HG03103 (cell line): Measurements from ENCODE around the gene KCNIP4.

ENCODE experiments used
- ATAC-seq: cut with Tn5 transposase; IDR thresholded peaks from one replicate; pipeline ENCODE4 v1.9.1; 2021; ENCODE audit warnings: low read depth; ENCODE audit not compliant: unreplicated experiment

Gene KCNIP4

DNA sequence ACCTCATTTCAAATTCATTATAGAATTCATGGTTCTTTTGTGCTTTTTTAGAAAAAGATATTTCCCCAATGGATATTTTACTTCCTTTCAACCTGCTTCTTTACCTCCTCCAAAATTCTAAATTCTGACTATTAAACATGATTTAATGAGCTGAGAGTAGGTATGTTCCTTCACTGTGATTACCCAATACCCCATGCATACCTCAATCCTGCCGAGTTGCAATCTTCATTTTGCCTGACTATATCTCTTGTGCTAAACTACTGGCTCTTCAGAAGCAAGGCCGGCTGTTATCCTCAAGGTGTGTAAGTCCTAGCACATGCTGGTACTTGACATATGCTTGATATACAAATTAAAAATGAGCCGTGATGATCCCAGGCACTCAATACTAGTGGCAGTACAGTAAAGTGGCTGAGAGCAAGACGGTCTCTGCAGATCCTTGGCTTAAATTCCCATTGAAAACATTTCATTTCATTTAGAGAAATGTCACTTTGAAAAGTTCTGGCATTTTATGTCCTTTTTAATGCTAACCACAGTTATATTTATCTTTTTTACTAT, 320.4 kb downstream of the KCNIP4 start:
- ATAC-seq = no peak

GRCh38 chr4:21625447-21625846, 323.1 kb downstream of the KCNIP4 start:
- ATAC-seq = no peak

GRCh38 chr4:21605006-21605405, 343.6 kb downstream of the KCNIP4 start:
- ATAC-seq = no peak

GRCh38 chr4:21596521-21596920, 352.1 kb downstream of the KCNIP4 start:
- ATAC-seq = no peak

DNA sequence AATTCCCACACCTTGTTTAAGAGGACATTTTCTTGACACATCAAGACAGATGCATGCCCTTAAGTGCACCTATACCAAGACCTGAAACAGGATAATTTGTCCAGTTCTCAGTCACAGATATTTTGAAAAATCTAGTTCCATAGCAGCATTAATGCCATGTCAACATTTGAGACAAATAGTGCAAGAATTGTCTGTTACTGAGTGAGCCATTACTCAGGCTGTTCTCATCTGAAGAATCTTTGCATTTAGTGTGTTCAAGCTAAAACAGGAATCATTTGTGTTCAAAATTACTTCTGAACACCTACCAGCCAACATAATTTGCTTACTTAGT, 354.9 kb downstream of the KCNIP4 start:
- no peak for ATAC-seq

- no peak for ATAC-seq
These were observed 355.5 kb downstream of the KCNIP4 start for GRCh38 chr4:21592970-21593670.

DNA sequence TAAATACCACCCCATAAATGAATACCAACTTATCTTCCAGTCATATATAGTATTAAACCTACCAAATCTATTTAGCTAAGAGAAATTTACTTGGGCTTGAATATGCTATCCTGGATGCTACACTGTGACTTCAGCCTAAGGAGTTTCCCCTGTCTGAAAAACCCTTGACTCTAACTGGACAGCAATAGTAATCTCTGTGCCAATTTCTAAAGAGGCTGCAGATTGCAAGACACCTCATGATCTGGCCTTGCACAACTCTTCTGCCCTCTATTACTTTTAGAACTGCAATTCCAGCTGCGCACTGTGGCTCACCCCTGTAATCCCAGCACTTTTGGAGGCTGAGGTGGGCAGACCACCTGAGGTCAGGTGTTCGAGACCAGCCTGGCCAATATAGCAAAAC, 371.5 kb downstream of the KCNIP4 start:
- no peak for ATAC-seq

DNA sequence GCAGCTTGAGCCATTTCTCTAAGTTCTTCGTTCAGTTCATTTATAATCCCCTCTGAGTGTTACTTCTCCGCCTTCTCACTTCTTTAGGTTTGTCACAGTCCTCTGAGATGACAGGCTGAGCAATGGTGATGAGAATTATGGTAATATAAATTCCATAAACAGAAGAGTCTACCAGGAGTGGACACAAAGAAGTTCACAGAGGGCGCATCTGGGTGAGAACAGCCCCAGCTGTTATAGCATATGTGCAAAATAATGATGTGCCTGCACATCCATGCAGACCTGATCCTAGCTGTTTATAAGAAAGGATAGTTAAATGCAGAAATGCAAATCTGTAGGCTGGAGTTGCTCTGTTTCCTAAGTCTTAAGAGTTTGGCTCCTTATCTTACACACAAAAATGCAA, 377.5 kb downstream of the KCNIP4 start:
- no peak for ATAC-seq

DNA sequence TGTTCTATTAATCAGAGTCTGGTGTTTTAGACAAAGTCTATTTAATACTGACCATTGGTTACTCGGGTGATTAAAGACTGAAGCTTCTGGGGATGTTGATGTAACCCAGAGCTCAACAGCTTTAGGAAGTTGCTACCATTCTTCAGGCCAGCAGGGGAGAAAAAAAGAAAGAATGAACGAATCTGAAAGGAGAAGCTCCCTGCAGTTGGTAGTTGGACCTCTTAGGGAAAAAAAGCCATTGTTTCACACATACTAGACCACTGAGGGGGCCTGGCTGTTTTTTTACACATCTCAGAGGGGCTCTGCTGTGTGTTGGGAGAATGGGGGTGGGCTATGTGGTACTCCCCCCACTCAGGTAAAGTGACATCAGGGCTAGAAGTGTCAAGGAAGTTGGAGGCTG, 378.9 kb downstream of the KCNIP4 start:
- no peak for ATAC-seq

GRCh38 chr4:21555083-21555482, 393.5 kb downstream of the KCNIP4 start:
- no peak for ATAC-seq

DNA sequence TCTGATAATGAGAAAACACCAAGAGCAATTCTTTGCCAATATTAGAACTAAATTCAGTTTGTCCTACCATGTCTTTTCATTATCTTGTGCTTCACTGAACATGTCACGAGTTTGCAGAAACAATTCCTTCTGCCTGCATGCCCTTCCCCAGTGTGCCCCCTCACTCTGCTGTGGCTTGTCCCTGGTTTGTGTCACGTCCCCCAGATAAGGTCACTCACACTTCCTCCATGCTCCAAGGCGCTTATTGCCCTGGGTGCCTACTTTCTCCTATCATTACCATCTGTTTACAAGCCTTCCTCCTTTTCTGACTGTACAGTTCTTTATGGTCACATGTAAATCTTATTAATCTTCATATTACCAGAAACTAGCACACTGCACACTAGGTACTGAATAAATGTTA, 394.1 kb downstream of the KCNIP4 start:
- no peak for ATAC-seq

- no peak for ATAC-seq
These were observed 394.5 kb downstream of the KCNIP4 start for GRCh38 chr4:21554066-21554465.

DNA sequence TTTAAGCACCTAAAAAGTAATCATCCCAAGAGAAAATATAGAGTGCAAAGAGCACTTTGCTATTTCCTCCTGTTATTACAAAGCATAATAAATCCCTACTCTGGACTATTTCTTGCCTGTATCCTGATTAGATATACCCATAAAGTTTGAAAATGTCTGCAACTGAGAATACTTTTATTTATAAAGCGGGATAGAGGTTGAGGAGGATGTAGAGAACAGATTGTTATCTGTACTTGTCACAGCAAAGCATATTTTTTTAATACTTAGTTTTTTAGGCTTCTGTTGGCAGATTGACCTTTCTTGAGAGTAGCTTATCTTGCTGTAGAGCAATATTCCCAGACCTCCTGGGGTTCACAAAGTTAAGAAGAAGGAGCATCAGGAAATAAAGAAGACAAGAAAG, 396.1 kb downstream of the KCNIP4 start:
- ATAC-seq = no peak

- no peak for ATAC-seq
These were observed 403.6 kb downstream of the KCNIP4 start for GRCh38 chr4:21544955-21545354.

DNA sequence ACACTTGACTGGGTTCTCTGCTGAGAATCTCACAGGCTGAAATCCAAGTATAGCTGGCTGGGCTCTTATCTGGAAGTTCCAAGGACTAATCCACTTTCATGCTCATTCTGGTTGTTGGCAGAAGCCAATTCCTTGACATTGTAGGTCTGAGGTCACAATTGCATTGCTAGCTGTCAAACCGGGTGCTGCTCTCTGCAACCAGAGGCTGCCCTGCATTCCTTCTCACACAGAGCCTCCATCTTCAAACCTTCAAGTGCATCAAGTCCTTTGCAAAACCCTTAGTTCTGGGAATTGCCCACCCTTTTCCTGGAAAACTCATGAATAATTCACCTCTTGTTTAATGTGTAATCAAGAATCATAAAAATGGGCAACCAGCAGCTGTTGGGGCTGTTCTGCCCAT, 404.2 kb downstream of the KCNIP4 start:
- ATAC-seq = no peak

DNA sequence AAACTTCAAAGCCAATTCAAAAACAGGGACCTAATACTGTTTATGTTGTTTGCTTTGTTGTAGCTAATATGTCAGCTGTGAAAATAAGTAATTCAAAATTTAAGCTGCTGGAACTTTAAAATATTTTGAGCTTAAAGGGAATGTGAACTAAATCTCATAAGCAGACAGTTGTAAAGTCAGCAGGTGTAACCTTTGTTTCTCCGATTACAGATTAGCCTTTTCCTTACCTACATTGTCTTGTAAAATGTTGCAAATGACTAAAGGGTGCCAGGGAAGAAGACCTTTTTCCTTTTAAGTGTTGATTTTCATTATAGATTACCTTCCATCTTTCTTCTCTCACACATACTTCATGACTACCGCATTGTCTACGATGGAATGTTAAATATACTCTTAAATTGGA, 405.1 kb downstream of the KCNIP4 start:
- no peak for ATAC-seq

- ATAC-seq = no peak
These were observed 412.7 kb downstream of the KCNIP4 start for GRCh38 chr4:21535898-21536297.

DNA sequence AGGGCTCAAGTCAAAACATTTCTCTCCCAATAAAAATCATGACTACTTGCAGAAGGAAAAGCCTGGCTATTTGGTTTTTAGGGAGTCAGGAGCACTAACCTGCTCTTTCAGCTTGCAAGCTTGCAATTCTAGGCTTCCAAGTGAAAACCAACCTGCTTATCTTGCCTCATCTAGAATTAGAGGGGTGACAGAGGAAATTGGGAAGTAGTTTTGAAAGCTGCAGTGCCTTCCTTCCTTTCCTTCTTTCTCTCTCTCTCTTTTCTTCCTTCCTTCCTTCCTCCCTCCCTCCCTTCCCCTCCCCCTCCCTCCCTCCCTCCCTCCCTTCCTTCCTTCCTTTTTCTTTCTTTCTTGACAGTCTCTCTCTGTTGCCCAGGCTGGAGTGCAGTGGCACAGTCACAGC, 417.5 kb downstream of the KCNIP4 start:
- no peak for ATAC-seq

DNA sequence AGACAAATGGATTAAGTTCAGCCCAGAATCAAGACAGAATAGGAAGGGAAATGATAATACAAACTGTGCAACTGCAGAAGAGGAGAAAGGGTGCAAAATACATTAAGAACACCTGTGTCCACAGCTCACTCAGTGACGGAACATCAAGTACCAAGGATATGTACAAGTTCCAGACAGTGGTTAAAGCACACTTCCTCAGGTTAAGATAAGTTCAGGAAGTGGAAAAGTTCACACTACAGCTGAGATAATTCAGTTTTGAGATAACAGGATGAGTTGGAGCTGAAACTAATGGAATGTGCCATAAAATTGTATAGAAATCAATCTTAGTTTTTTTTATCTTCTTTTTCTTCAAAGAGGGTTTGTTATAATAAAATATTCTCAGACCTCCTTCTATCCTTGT, 419.4 kb downstream of the KCNIP4 start:
- no peak for ATAC-seq

- no peak for ATAC-seq
These were observed 426.3 kb downstream of the KCNIP4 start for GRCh38 chr4:21522296-21522695.

GRCh38 chr4:21517126-21517859, 431.3 kb downstream of the KCNIP4 start:
- ATAC-seq = no peak

DNA sequence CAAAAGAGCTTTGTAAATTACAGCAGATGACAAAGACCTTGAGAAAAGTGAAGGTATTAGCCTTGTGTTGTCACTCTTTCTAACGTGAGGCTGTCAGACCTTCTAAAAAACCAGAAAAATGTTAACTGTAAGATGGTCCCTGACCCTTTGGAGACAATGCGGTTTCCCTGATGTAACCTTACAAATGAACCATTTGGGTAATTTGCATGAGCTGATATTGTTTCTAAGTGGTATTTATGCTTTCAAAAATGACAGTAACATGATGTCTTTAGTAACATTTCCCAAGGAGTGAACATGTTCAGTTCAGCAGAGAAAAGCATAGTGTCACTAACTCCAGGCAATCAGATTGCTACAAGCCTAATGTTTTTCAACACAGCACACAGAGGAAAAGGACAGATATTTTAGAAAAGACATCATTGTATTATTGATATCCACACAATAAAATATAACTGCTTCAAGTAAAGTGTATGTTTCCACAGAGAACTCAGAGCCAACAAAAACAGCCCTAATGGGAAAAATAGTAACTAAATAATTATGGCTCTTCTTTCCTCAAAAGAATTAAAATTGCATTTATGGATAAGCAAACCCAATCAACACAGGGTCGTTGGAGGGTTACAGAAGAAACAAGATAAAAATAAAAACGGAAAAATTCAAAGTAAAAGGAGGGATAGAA, 434.4 kb downstream of the KCNIP4 start:
- ATAC-seq = no peak
